ENCODE measurements around the gene SCN7A.

GRCh38 chr2:166519391-166519962 is 25.4 kb upstream of the SCN7A start:
- TF ChIP-seq, protein P1, sequence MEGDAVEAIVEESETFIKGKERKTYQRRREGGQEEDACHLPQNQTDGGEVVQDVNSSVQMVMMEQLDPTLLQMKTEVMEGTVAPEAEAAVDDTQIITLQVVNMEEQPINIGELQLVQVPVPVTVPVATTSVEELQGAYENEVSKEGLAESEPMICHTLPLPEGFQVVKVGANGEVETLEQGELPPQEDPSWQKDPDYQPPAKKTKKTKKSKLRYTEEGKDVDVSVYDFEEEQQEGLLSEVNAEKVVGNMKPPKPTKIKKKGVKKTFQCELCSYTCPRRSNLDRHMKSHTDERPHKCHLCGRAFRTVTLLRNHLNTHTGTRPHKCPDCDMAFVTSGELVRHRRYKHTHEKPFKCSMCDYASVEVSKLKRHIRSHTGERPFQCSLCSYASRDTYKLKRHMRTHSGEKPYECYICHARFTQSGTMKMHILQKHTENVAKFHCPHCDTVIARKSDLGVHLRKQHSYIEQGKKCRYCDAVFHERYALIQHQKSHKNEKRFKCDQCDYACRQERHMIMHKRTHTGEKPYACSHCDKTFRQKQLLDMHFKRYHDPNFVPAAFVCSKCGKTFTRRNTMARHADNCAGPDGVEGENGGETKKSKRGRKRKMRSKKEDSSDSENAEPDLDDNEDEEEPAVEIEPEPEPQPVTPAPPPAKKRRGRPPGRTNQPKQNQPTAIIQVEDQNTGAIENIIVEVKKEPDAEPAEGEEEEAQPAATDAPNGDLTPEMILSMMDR (IDR thresholded peaks at IDR 0.05; ENCODE audit: low read depth, low read length): no peak
- TF ChIP-seq EZH2phosphoT487 (IDR thresholded peaks at IDR 0.05; ENCODE audit: low read depth): no peak

Measured in OCI-LY3 (cell line).